GM21723 (cell line): ENCODE measurements around the gene ZNF620.
"Not testable (repeated sequence)": the region's sequence is repeated elsewhere in the genome, so short reads cannot be mapped to it uniquely, and the experiment has no call there.

Experiments used
- ATAC-seq: cut with Tn5 transposase; IDR thresholded peaks from one replicate; pipeline ENCODE4 v1.9.1; 2021; ENCODE audit warnings: mild to moderate bottlenecking, moderate library complexity; ENCODE audit not compliant: unreplicated experiment

Gene ZNF620

GRCh38 chr3:40505599-40506462 is at the start of gene ZNF620:
TSS of gene ZNF620 (plus strand) at chr3:40506039. CDS start at chr3:40506353, 314 bp downstream.
- peak; percentile 82 for ATAC-seq

GRCh38 chr3:40456279-40456939 is 49.4 kb upstream of the ZNF620 start:
- ATAC-seq: no peak

GRCh38 chr3:40456940-40457823 is 48.7 kb upstream of the ZNF620 start, which contains the start of gene RPL14:
TSS of gene RPL14 (plus strand) at chr3:40457339. CDS start at chr3:40457472, 133 bp downstream.
- ATAC-seq: peak; percentile 69

GRCh38 chr3:40458473-40458872 is 47.4 kb upstream of the ZNF620 start:
- no peak for ATAC-seq

GRCh38 chr3:40460481-40460880 is 45.4 kb upstream of the ZNF620 start:
- ATAC-seq: not testable (repeated sequence)

- no peak for ATAC-seq
Measured at GRCh38 chr3:40461161-40461560, 44.7 kb upstream of the ZNF620 start.

GRCh38 chr3:40462838-40463237 is 43.0 kb upstream of the ZNF620 start:
- not testable (repeated sequence) for ATAC-seq

GRCh38 chr3:40463579-40463978 is 42.3 kb upstream of the ZNF620 start:
- no peak for ATAC-seq

- no peak for ATAC-seq
Measured at GRCh38 chr3:40464339-40465110, 41.3 kb upstream of the ZNF620 start.

GRCh38 chr3:40465111-40465407 is 40.8 kb upstream of the ZNF620 start:
- no peak for ATAC-seq

GRCh38 chr3:40465456-40465855 is 40.4 kb upstream of the ZNF620 start:
- no peak for ATAC-seq

- no peak for ATAC-seq
Measured at GRCh38 chr3:40468018-40468417, 37.8 kb upstream of the ZNF620 start.

GRCh38 chr3:40470701-40471100 is 35.1 kb upstream of the ZNF620 start:
- no peak for ATAC-seq

GRCh38 chr3:40476478-40477470 is 29.1 kb upstream of the ZNF620 start, which contains the start of gene ZNF619:
TSS of gene ZNF619 (plus strand) at chr3:40477122. CDS start at chr3:40477980, 858 bp downstream.
- peak; percentile 87 for ATAC-seq

- ATAC-seq: peak; percentile 17
Measured at GRCh38 chr3:40477666-40478065, 28.2 kb upstream of the ZNF620 start.

GRCh38 chr3:40487172-40487571 is 18.7 kb upstream of the ZNF620 start:
- no peak for ATAC-seq

- ATAC-seq: no peak
Measured at GRCh38 chr3:40490916-40491315, 14.9 kb upstream of the ZNF620 start.

GRCh38 chr3:40494698-40495097 is 11.1 kb upstream of the ZNF620 start:
- ATAC-seq: no peak

- no peak for ATAC-seq
Measured at GRCh38 chr3:40497288-40497687, 8.6 kb upstream of the ZNF620 start.
